HepG2 (cell line): ENCODE measurements around the gene CA7. TPM values are rescaled to one million over a fixed set of nuclear protein-coding genes. Genes with fewer than 3 reads are reported as not detected.

Experiments used
- BRF2 ChIP-seq: sonication (generic); formaldehyde crosslinking; IDR thresholded peaks from 2 replicates; pipeline ENCODE4 v1.8.1; 2022; ENCODE audit warnings: mild to moderate bottlenecking, missing genetic modification reagents
- CHCHD3 ChIP-seq: sonication (generic); formaldehyde crosslinking; IDR thresholded peaks from 2 replicates; pipeline ENCODE4 v1.8.0; 2022; ENCODE audit warnings: mild to moderate bottlenecking, missing genetic modification reagents, moderate library complexity
- DNMT1 ChIP-seq: sonication (generic); formaldehyde crosslinking; IDR thresholded peaks from 2 replicates; pipeline ENCODE4 v1.5.1; 2020; ENCODE audit warnings: mild to moderate bottlenecking, missing genetic modification reagents
- EZH2 ChIP-seq: conservative IDR thresholded peaks from 2 replicates; pipeline ENCODE4 v1.6.1; 2012; ENCODE audit warnings: mild to moderate bottlenecking, low read depth, low read length, moderate library complexity
- HOXA9 ChIP-seq: sonication (generic); formaldehyde crosslinking; IDR thresholded peaks from 2 replicates; pipeline ENCODE4 v1.8.1; 2022; ENCODE audit warnings: missing genetic modification reagents, mild to moderate bottlenecking, moderate library complexity, borderline replicate concordance
- NR2F6 ChIP-seq, 2 experiments: IDR thresholded peaks; 2 replicates each; pipeline ENCODE4 v1.6.1; 2016; ENCODE audit warnings: antibody characterized with exemption in 1 of 2, mild to moderate bottlenecking in 1 of 2
- SMYD3 ChIP-seq: sonication (generic); formaldehyde crosslinking; IDR thresholded peaks from 2 replicates; pipeline ENCODE4 v1.8.1; 2023; ENCODE audit warnings: mild to moderate bottlenecking, missing genetic modification reagents
- TFDP1 ChIP-seq: IDR thresholded peaks from 2 replicates; pipeline ENCODE4 v1.6.1; 2016; ENCODE audit warnings: missing compliant biosample characterization, missing genetic modification reagents, borderline replicate concordance
- ZNF256 ChIP-seq: sonication (generic); formaldehyde crosslinking; conservative IDR thresholded peaks from 2 replicates; pipeline ENCODE4 v1.4.0; 2020; ENCODE audit warnings: missing genetic modification reagents
- ZNF674 ChIP-seq: sonication (generic); formaldehyde crosslinking; IDR thresholded peaks from 2 replicates; pipeline ENCODE4 v1.5.0; 2020; ENCODE audit warnings: low read depth, mild to moderate bottlenecking, missing genetic modification reagents
- ZSCAN12 ChIP-seq: sonication (generic); formaldehyde crosslinking; IDR thresholded peaks from 2 replicates; pipeline ENCODE4 v1.9.0; 2021; ENCODE audit warnings: mild to moderate bottlenecking, missing genetic modification reagents
- polyA plus RNA-seq, 8 experiments: library from polyadenylated mRNA; depleted of rRNA in 3 of 8; stranded (reverse) in 7 of 8; unstranded in 1 of 8; fragments of >200 nt; fragmentation: Illumina TruSeq in 4 of 8; extraction: Trizol in 4 of 8; gene quantifications; 2 replicates each; pipeline versions ENCODE4 v1.2.1 to v1.2.3, GENCODE V29; 2011 to 2016; ENCODE audit warnings: low read depth in 4 of 8, missing spikeins in 1 of 8, mixed read lengths in 1 of 8; ENCODE audit not compliant: insufficient read depth in 1 of 8
- total RNA-seq, 5 experiments: library from RNA; depleted of rRNA; stranded (reverse); fragments of >200 nt; fragmentation: Illumina TruSeq; extraction: Trizol; gene quantifications; 2 replicates each; pipeline ENCODE4 v1.2.3, GENCODE V29; 2016; ENCODE audit warnings: low read depth in 1 of 5
- TF ChIP-seq, protein P1 (sequence below): sonication (generic); formaldehyde crosslinking; IDR thresholded peaks from 2 replicates; pipeline ENCODE4 v1.4.0; 2020; ENCODE audit warnings: missing genetic modification reagents, borderline replicate concordance
- TF ChIP-seq, protein P2 (sequence below): conservative IDR thresholded peaks from 2 replicates; pipeline ENCODE4 v1.6.1; 2018; ENCODE audit warnings: missing genetic modification reagents
- TF ChIP-seq, protein P3 (sequence below): sonication (generic); formaldehyde crosslinking; IDR thresholded peaks from 2 replicates; pipeline ENCODE4 v1.5.0; 2020; ENCODE audit warnings: missing genetic modification reagents, mild to moderate bottlenecking, borderline replicate concordance
- TF ChIP-seq, protein P4 (sequence below): sonication (generic); formaldehyde crosslinking; IDR thresholded peaks from 2 replicates; pipeline ENCODE4 v1.4.0; 2020; ENCODE audit warnings: missing genetic modification reagents

CA7 gene
- total and polyA plus RNA-seq, 2 of the 13 experiments (the other 11 are each of a cell fraction or from before 2014, with no cell fraction given) = not detected

DNA sequence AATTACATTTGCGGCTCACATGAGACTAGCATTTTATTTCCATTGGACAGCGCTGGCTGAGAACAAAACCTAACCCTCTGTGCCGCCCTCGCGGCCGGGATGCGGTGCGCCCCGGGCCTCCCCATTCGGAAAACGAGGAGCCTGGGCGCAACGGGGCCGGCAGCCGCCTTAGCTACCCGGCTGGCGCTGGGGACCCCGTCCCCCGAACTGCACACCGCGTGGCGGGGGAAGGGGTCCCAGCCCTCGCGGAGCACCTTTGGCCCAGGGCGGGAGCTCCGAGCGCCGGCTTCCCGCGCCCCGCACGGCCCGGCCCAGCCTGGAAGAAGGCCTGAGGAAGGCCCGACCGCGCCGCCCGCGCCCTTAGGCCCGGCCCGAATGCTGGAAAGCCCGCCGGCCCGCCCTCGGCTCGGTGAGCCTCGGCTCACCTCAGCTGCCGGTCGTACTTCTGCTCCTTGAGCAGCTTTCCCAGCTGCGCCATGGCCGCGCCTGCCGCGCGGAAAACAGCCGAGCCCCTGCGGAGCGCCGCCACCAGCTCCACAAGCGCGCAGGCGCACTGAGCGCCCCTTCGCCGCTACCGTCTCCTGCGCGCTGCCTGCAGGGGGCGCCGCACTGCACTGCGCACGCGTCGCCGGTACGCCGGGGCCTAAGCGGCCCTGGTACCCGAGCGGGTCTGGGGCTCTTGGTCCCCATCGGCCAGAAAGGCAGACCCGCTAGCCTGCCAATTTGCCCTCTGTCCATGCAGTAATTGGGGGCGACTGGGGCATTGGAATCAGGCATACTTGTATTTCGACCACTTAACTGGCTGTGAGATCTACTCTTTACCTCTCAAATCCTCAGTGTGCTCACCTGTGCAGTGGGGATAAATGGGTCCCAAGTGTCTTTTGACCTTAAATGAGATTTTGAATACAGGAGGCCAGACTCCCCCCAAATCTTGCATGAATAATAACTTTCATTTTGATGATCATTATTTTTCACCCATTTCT, 13.5 kb upstream of the CA7 start, which contains the start of gene NAE1 (continued):
- TF ChIP-seq, protein P1, sequence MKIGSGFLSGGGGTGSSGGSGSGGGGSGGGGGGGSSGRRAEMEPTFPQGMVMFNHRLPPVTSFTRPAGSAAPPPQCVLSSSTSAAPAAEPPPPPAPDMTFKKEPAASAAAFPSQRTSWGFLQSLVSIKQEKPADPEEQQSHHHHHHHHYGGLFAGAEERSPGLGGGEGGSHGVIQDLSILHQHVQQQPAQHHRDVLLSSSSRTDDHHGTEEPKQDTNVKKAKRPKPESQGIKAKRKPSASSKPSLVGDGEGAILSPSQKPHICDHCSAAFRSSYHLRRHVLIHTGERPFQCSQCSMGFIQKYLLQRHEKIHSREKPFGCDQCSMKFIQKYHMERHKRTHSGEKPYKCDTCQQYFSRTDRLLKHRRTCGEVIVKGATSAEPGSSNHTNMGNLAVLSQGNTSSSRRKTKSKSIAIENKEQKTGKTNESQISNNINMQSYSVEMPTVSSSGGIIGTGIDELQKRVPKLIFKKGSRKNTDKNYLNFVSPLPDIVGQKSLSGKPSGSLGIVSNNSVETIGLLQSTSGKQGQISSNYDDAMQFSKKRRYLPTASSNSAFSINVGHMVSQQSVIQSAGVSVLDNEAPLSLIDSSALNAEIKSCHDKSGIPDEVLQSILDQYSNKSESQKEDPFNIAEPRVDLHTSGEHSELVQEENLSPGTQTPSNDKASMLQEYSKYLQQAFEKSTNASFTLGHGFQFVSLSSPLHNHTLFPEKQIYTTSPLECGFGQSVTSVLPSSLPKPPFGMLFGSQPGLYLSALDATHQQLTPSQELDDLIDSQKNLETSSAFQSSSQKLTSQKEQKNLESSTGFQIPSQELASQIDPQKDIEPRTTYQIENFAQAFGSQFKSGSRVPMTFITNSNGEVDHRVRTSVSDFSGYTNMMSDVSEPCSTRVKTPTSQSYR (CRISPR knock-in tag) = no peak
- TF ChIP-seq, protein P2, sequence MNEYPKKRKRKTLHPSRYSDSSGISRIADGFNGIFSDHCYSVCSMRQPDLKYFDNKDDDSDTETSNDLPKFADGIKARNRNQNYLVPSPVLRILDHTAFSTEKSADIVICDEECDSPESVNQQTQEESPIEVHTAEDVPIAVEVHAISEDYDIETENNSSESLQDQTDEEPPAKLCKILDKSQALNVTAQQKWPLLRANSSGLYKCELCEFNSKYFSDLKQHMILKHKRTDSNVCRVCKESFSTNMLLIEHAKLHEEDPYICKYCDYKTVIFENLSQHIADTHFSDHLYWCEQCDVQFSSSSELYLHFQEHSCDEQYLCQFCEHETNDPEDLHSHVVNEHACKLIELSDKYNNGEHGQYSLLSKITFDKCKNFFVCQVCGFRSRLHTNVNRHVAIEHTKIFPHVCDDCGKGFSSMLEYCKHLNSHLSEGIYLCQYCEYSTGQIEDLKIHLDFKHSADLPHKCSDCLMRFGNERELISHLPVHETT (CRISPR knock-in tag) = peak; percentile 49; the same call in 1 of the 2 replicates
- TF ChIP-seq ZSCAN12 (CRISPR knock-in tag) (peak; percentile 99), EZH2 (no peak), TFDP1 (peak; percentile 80; the same call in 1 of the 2 replicates), CHCHD3 (CRISPR knock-in tag) (peak; percentile 27; the same call in 1 of the 2 replicates), SMYD3 (CRISPR knock-in tag) (peak; percentile 85; the same call in 1 of the 2 replicates), DNMT1 (peak; percentile 80), NR2F6 (IDR thresholded peaks at IDR 0.05) (no peak), NR2F6 (CRISPR knock-in tag; IDR thresholded peaks at IDR 0.05) (peak; percentile 45; the same call in 1 of the 2 replicates), HOXA9 (CRISPR knock-in tag) (no peak), ZNF256 (CRISPR knock-in tag) (peak; percentile 97), ZNF674 (CRISPR knock-in tag) (no peak), BRF2 (CRISPR knock-in tag) (peak; percentile 94)
- TF ChIP-seq, protein P3, sequence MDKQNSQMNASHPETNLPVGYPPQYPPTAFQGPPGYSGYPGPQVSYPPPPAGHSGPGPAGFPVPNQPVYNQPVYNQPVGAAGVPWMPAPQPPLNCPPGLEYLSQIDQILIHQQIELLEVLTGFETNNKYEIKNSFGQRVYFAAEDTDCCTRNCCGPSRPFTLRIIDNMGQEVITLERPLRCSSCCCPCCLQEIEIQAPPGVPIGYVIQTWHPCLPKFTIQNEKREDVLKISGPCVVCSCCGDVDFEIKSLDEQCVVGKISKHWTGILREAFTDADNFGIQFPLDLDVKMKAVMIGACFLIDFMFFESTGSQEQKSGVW (CRISPR knock-in tag) = no peak
- TF ChIP-seq, protein P4, sequence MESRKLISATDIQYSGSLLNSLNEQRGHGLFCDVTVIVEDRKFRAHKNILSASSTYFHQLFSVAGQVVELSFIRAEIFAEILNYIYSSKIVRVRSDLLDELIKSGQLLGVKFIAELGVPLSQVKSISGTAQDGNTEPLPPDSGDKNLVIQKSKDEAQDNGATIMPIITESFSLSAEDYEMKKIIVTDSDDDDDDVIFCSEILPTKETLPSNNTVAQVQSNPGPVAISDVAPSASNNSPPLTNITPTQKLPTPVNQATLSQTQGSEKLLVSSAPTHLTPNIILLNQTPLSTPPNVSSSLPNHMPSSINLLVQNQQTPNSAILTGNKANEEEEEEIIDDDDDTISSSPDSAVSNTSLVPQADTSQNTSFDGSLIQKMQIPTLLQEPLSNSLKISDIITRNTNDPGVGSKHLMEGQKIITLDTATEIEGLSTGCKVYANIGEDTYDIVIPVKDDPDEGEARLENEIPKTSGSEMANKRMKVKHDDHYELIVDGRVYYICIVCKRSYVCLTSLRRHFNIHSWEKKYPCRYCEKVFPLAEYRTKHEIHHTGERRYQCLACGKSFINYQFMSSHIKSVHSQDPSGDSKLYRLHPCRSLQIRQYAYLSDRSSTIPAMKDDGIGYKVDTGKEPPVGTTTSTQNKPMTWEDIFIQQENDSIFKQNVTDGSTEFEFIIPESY (CRISPR knock-in tag) = peak; percentile 66
